ENCODE results near the gene KCTD15. TPM values are rescaled to one million over a fixed set of nuclear protein-coding genes. Genes with fewer than 3 reads are reported as not detected.

KCTD15 gene
- total and polyA plus RNA-seq, 12 donors: 3.4 to 21.7 (median 11.2) TPM

DNA sequence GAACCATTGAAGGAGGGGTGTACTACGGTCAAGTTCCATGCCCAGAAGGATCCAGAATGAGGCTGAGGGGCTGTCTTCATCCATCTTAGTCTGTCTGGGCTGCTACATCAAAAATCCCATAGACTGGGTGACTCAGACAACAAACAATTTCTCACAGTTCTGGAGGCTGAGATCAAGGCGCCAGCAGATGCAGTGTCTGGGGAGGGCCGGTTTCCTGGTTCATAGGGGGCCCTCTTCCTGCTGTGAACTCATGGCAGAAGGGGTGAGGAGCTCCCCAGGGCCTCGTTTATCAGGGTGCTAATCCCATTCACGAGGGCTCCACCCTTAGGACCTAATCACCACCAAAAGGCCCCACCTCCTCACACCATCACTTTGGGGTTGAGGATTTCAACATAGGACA, 14.7 kb upstream of the KCTD15 start:
- WGBS, 4 donors: 64 to 75% (median 71%) methylated on average over 3 to 5 of the region's 5 CpGs
- intact Hi-C loops (cut with DNase I): no loop called here

GRCh38 chr19:33784432-33784831, 12.2 kb upstream of the KCTD15 start:
- DNase-seq: no peak
- TF ChIP-seq, protein P1, sequence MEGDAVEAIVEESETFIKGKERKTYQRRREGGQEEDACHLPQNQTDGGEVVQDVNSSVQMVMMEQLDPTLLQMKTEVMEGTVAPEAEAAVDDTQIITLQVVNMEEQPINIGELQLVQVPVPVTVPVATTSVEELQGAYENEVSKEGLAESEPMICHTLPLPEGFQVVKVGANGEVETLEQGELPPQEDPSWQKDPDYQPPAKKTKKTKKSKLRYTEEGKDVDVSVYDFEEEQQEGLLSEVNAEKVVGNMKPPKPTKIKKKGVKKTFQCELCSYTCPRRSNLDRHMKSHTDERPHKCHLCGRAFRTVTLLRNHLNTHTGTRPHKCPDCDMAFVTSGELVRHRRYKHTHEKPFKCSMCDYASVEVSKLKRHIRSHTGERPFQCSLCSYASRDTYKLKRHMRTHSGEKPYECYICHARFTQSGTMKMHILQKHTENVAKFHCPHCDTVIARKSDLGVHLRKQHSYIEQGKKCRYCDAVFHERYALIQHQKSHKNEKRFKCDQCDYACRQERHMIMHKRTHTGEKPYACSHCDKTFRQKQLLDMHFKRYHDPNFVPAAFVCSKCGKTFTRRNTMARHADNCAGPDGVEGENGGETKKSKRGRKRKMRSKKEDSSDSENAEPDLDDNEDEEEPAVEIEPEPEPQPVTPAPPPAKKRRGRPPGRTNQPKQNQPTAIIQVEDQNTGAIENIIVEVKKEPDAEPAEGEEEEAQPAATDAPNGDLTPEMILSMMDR (IDR thresholded peaks at IDR 0.05): no peak
- TF ChIP-seq POLR2A (IDR thresholded peaks at IDR 0.05): no peak
- intact Hi-C loops (cut with DNase I): no loop called here
- Histone ChIP-seq H3K27me3 (no peaks in the 10 kb centered on the region), H3K36me3 (replicated peaks in 1 of 2) (no peaks in the 10 kb centered on the region), H3K27ac (no peak overlapping the region), H3K4me3 (no peak overlapping the region), H3K4me1 (replicated peaks in 1 of 2) (no peaks in the 10 kb centered on the region), H3K9me3 (replicated peaks in 1 of 3) (no peaks in the 10 kb centered on the region)
- WGBS, 4 donors: 69 to 90% (median 79%) methylated on average over 5 of the region's 5 CpGs

More for the DNA sequence above, 14.7 kb upstream of the KCTD15 start:
- Histone ChIP-seq H3K27ac (no peak overlapping the region), H3K4me3 (no peak overlapping the region), H3K9me3 (replicated peaks in 1 of 3) (no peaks in the 10 kb centered on the region), H3K36me3 (replicated peaks in 1 of 2) (no peaks in the 10 kb centered on the region), H3K27me3 (no peaks in the 10 kb centered on the region), H3K4me1 (replicated peaks in 1 of 2) (no peaks in the 10 kb centered on the region)
- TF ChIP-seq, protein P1 (IDR thresholded peaks at IDR 0.05): no peak
- no peak for TF ChIP-seq POLR2A (IDR thresholded peaks at IDR 0.05)
- DNase-seq: no peak

- no peaks in the 10 kb centered on the region for H3K4me1 ChIP-seq (replicated peaks in 1 of 2)
- 74 to 82% (median 78%) methylated on average over 6 of the region's 6 CpGs for WGBS, 4 donors
- intact Hi-C loops (cut with DNase I): no loop called here
- no peaks in the 10 kb centered on the region for H3K27me3 ChIP-seq
- no peak overlapping the region for H3K27ac ChIP-seq
- no peaks in the 10 kb centered on the region for H3K36me3 ChIP-seq (replicated peaks in 1 of 2)
- H3K4me3 ChIP-seq: no peak overlapping the region
- no peaks in the 10 kb centered on the region for H3K9me3 ChIP-seq (replicated peaks in 1 of 3)
- DNase-seq: no peak
- TF ChIP-seq, protein P1 (IDR thresholded peaks at IDR 0.05): no peak
- TF ChIP-seq POLR2A (IDR thresholded peaks at IDR 0.05): no peak
Observed at GRCh38 chr19:33785795-33786194, 10.9 kb upstream of the KCTD15 start.

- Histone ChIP-seq H3K4me1 (replicated peaks in 1 of 2) (no peaks in the 10 kb centered on the region), H3K9me3 (replicated peaks in 1 of 3) (no peaks in the 10 kb centered on the region), H3K36me3 (replicated peaks in 1 of 2) (no peaks in the 10 kb centered on the region), H3K27ac (no peak overlapping the region), H3K4me3 (no peak overlapping the region), H3K27me3 (no peaks in the 10 kb centered on the region)
- DNase-seq: no peak
- TF ChIP-seq, protein P1 (IDR thresholded peaks at IDR 0.05): no peak
- TF ChIP-seq POLR2A (IDR thresholded peaks at IDR 0.05): no peak
- intact Hi-C loops (cut with DNase I): no loop called here
- WGBS, 4 donors: 31 to 39% (median 36%) methylated on average over 4 of the region's 4 CpGs
Observed at GRCh38 chr19:33788676-33789075, 8.0 kb upstream of the KCTD15 start.
